Thyroid gland (tissue), 4 donors: ENCODE results near the gene CDC42SE2.

Experiments
- POLR2A ChIP-seq, 2 donors: fragments of 450-650 bp; IDR thresholded peaks; one replicate each; pipeline ENCODE4 v1.6.1; 2017; ENCODE audit warnings: antibody characterized with exemption in 2 of 2, mild to moderate bottlenecking in 2 of 2, moderate library complexity in 1 of 2
- TF ChIP-seq, protein P1 (sequence below), 6 experiments: fragments of 200-600 bp in 3 of 6; fragments of 450-650 bp in 3 of 6; sonication (generic) in 3 of 6; IDR thresholded peaks; one replicate each; pipeline ENCODE4 v1.5.1; 2016 to 2019; ENCODE audit warnings: antibody characterized with exemption in 6 of 6, mild to moderate bottlenecking in 2 of 6, inconsistent platforms in 1 of 6, moderate library complexity in 1 of 6

- TF ChIP-seq, protein P1, sequence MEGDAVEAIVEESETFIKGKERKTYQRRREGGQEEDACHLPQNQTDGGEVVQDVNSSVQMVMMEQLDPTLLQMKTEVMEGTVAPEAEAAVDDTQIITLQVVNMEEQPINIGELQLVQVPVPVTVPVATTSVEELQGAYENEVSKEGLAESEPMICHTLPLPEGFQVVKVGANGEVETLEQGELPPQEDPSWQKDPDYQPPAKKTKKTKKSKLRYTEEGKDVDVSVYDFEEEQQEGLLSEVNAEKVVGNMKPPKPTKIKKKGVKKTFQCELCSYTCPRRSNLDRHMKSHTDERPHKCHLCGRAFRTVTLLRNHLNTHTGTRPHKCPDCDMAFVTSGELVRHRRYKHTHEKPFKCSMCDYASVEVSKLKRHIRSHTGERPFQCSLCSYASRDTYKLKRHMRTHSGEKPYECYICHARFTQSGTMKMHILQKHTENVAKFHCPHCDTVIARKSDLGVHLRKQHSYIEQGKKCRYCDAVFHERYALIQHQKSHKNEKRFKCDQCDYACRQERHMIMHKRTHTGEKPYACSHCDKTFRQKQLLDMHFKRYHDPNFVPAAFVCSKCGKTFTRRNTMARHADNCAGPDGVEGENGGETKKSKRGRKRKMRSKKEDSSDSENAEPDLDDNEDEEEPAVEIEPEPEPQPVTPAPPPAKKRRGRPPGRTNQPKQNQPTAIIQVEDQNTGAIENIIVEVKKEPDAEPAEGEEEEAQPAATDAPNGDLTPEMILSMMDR (IDR thresholded peaks at IDR 0.05), result no peak
- no peak for TF ChIP-seq POLR2A (IDR thresholded peaks at IDR 0.05)
These were observed 38.4 kb upstream of the CDC42SE2 start for GRCh38 chr5:131225282-131225974.
